ENCODE results near the gene B3GNT8. TPM values are rescaled to one million over a fixed set of nuclear protein-coding genes. Genes with fewer than 3 reads are reported as not detected.

B3GNT8 gene
- total and polyA plus RNA-seq, 2 of the 4 experiments (the other 2 are of a cell fraction): 0.36 TPM

DNA sequence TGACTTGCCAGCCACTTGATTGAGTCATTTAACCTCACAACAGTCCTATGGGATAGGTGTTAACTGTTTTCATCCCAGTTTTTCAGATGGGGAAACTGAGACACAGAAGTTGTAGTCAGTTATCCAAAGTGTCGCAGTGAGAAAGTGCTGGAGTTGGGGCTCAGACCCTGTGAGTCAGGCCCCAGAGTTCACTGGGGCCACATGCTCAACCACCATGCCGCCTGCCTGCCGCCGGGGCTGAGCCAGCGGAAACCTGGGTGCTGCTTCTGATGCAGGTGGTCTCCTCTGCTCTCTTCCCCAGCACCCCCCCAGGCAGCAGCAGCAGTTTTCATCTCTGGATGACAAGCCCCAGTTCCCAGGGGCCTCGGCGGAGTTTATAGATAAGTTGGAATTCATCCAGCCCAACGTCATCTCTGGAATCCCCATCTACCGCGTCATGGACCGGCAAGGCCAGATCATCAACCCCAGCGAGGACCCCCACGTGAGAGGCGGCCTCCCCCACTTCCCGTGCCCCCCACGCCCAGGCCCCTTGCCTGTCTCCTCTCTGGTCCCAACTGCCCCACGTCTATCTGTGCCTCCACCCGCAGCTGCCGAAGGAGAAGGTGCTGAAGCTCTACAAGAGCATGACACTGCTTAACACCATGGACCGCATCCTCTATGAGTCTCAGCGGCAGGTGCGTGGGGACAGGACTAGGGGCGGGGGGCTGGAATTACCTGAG is 16.7 kb downstream of the B3GNT8 start:
- H2AFZ ChIP-seq (replicated peaks; ENCODE audit: low read length, poor library complexity): no peak overlapping the region
- POLR2A ChIA-PET (ENCODE audit: unreplicated experiment): no interaction called here
- TF ChIP-seq MXI1 (IDR thresholded peaks at IDR 0.05; ENCODE audit: borderline replicate concordance, low read depth, low read length) (no peak), CHD1 (IDR thresholded peaks at IDR 0.05; ENCODE audit: low read depth, low read length) (no peak), BHLHE40 (IDR thresholded peaks at IDR 0.05; ENCODE audit: low read depth, low read length) (no peak), FOS (IDR thresholded peaks at IDR 0.05; ENCODE audit: low read depth, low read length) (no peak), SMC3 (IDR thresholded peaks at IDR 0.05; ENCODE audit: low read depth, low read length) (no peak), MAZ (IDR thresholded peaks at IDR 0.05; ENCODE audit: borderline replicate concordance, low read depth, low read length) (no peak), RFX5 (IDR thresholded peaks at IDR 0.05; ENCODE audit: low read depth, low read length) (no peak), MAFK (IDR thresholded peaks at IDR 0.05; ENCODE audit: low read depth, low read length) (no peak), CTCF (conservative IDR thresholded peaks at IDR 0.05; ENCODE audit: low read depth, low read length) (no peak)
- no peak overlapping the region for H3K4ac ChIP-seq (ENCODE audit: low read depth, low read length)
- no peak overlapping the region for H3K9ac ChIP-seq (ENCODE audit: low read depth, low read length)
- H2BK120ac ChIP-seq (ENCODE audit: low read depth, low read length): no peak overlapping the region
- H4K8ac ChIP-seq (ENCODE audit: low read depth in 2 of 2, low read length in 2 of 2): no peak overlapping the region
- ATAC-seq (ENCODE audit: low read depth) (no peak), DNase-seq (no peak)
- H3K23ac ChIP-seq (ENCODE audit: low read depth, low read length): no peak overlapping the region
- H3K4me3 ChIP-seq (ENCODE audit: insufficient read depth, low read depth, low read length): no peak overlapping the region
- dilution Hi-C loops (cut with HindIII; ENCODE audit: low sequenced_read_pairs, unreplicated experiment) (no loop called here), intact Hi-C loops (cut with micrococcal nuclease) (no loop called here), in situ Hi-C loops (cut with MboI; ENCODE audit: low sequenced_read_pairs) (no loop called here)
- peaks cover 0 to 4% of the 10 kb centered on the region in 2 experiments; a peak in 3 of 4 replicates for H3K79me1 ChIP-seq (ENCODE audit: low read depth in 1 of 2, low read length in 2 of 2)
- H4K5ac ChIP-seq (ENCODE audit: low read depth, low read length): no peak overlapping the region
- no peak overlapping the region for H4K91ac ChIP-seq (ENCODE audit: insufficient read depth, low read depth, low read length)
- no peaks in the 10 kb centered on the region for H4K20me1 ChIP-seq (ENCODE audit: insufficient read depth, low read length)
- peaks cover 4% of the 10 kb centered on the region for H3K4me1 ChIP-seq (ENCODE audit: control insufficient read depth, insufficient read depth, low read length)
- H3K4me2 ChIP-seq (ENCODE audit: low read depth, low read length): no peak overlapping the region
- CTCF ChIA-PET: no interaction called here
- H3K9me1 ChIP-seq (ENCODE audit: insufficient read depth, low read length): no peaks in the 10 kb centered on the region; the same call in 1 of the 2 replicates
- no peak overlapping the region for H2BK20ac ChIP-seq (ENCODE audit: low read depth, low read length)
- no peak overlapping the region for H2BK5ac ChIP-seq (ENCODE audit: low read depth, low read length, poor library complexity, severe bottlenecking)
- no peak overlapping the region for H2AK9ac ChIP-seq (replicated peaks; ENCODE audit: low read depth, low read length, poor library complexity)
- H3K27ac ChIP-seq (ENCODE audit: insufficient read depth, low read length): no peak overlapping the region
- H3K18ac ChIP-seq (ENCODE audit: low read depth, low read length): no peak overlapping the region
- peaks cover 35% of the 10 kb centered on the region for H3K36me3 ChIP-seq (ENCODE audit: control insufficient read depth, insufficient read depth, low read length)
- no peak overlapping the region for H3K56ac ChIP-seq (ENCODE audit: extremely low read depth, insufficient read depth, low read length)
- WGBS, 2 experiments (ENCODE audit: extremely low coverage in 2 of 2, insufficient read length in 1 of 2): 90% methylated on average over 4 of the region's 23 CpGs; no CpG with 5 or more reads in 1 of the 2 experiments
- H3K27me3 ChIP-seq (ENCODE audit: control insufficient read depth, insufficient read depth, low read length): no peaks in the 10 kb centered on the region
- no peak overlapping the region for H3K14ac ChIP-seq (replicated peaks; ENCODE audit: low read depth, low read length)
- H2BK15ac ChIP-seq (ENCODE audit: low read depth, low read length): no peak overlapping the region
- no peak overlapping the region for H2AK5ac ChIP-seq (ENCODE audit: low read depth, low read length)
- BruUV-seq (replicated peaks): no TSS peak
- H3K9me3 ChIP-seq (ENCODE audit: control insufficient read depth, insufficient read depth, low read length): no peaks in the 10 kb centered on the region
